ENCODE data around the gene CYSRT1. TPM values are rescaled to one million over a fixed set of nuclear protein-coding genes. Genes with fewer than 3 reads are reported as not detected.

The CYSRT1 gene
- total and polyA plus RNA-seq, 2 donors (not counting 1 experiment from before 2014, with no cell fraction given) = 0.22 to 0.51 TPM

DNA sequence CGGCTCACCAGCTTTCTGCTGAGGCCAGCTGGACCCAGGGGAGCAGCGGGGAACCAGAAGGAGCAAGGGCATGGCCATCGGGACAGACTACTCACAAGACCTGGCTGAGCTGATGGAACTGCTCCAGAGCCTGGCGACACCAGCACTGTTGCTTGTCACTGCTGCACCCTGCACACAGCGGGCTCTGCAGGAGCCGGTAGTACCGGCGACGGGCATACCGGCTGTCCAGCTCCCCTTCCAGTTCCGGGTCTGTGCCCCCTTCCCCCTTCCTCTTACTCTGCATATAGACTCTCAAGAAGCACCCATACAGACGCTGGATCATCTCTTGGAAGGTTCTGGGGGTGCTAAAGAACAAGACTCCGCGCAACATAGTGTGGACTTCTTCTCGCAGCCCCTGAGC is 37.6 kb upstream of the CYSRT1 start:
- peak overlapping the region; percentile 95 for H3K4me2 ChIP-seq (replicated peaks; ENCODE audit: low read depth, low read length, poor library complexity, severe bottlenecking)
- H3K9me3 ChIP-seq (ENCODE audit: control extremely low read depth in 1 of 3, control insufficient read depth in 2 of 3, insufficient read depth in 1 of 3, low read length in 2 of 3) = peaks cover 0 to 3% (median 0%) of the 10 kb centered on the region in 3 donors
- no peak for DNase-seq
- no peak for TF ChIP-seq EZH2 (IDR thresholded peaks at IDR 0.05; ENCODE audit: borderline replicate concordance, insufficient read depth, low read depth, low read length, poor library complexity, severe bottlenecking)
- TF ChIP-seq, protein P1, sequence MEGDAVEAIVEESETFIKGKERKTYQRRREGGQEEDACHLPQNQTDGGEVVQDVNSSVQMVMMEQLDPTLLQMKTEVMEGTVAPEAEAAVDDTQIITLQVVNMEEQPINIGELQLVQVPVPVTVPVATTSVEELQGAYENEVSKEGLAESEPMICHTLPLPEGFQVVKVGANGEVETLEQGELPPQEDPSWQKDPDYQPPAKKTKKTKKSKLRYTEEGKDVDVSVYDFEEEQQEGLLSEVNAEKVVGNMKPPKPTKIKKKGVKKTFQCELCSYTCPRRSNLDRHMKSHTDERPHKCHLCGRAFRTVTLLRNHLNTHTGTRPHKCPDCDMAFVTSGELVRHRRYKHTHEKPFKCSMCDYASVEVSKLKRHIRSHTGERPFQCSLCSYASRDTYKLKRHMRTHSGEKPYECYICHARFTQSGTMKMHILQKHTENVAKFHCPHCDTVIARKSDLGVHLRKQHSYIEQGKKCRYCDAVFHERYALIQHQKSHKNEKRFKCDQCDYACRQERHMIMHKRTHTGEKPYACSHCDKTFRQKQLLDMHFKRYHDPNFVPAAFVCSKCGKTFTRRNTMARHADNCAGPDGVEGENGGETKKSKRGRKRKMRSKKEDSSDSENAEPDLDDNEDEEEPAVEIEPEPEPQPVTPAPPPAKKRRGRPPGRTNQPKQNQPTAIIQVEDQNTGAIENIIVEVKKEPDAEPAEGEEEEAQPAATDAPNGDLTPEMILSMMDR (IDR thresholded peaks at IDR 0.05) = no peak
- H3K79me2 ChIP-seq (ENCODE audit: control insufficient read depth, insufficient read depth, low read length) = peaks cover 71% of the 10 kb centered on the region
- peaks cover 0 to 56% of the 10 kb centered on the region in 2 experiments for H3K36me3 ChIP-seq (replicated peaks in 1 of 2; ENCODE audit: control extremely low read depth in 1 of 2, control insufficient read depth in 1 of 2, extremely low read depth in 1 of 2, insufficient read depth in 2 of 2, low read length in 1 of 2)
- 86% methylated on average over 15 of the region's 15 CpGs for WGBS (ENCODE audit: insufficient coverage)
- no peak overlapping the region for H2AFZ ChIP-seq (ENCODE audit: insufficient read depth, low read depth, low read length, poor library complexity, severe bottlenecking)
- peak overlapping the region in 1 of 2 donors; percentile 90 for H3K27ac ChIP-seq (ENCODE audit: low read length in 2 of 2)
- peak overlapping the region; percentile 94 for H3K9ac ChIP-seq (ENCODE audit: low read length)
- Mint-ChIP-seq H3K4me1 (peaks cover 36% of the 10 kb centered on the region), H3K27ac (peak overlapping the region; percentile 95), H3K9me3 (ENCODE audit: insufficient read depth) (no peaks in the 10 kb centered on the region), H3K4me3 (peak overlapping the region; percentile 96), H3K27me3 (no peaks in the 10 kb centered on the region)
- POLR2A ChIA-PET = interaction anchor here (0.5 to 2.7 kb wide), 4 partner anchors 11 to 188 kb away, joined by 3 to 21 read pairs (median 12); partner anchors contain the start of gene RNF208
- H3K4me3 ChIP-seq (ENCODE audit: control extremely low read depth in 1 of 5, extremely low read depth in 1 of 5, insufficient read depth in 1 of 5, low read depth in 2 of 5, low read length in 4 of 5) = peak overlapping the region; percentile 50 to 99 (median 98)
- H4K20me1 ChIP-seq (ENCODE audit: control insufficient read depth, insufficient read depth, low read length, poor library complexity, severe bottlenecking) = peaks cover 66% of the 10 kb centered on the region
- H3K4me1 ChIP-seq (ENCODE audit: control insufficient read depth in 2 of 2, insufficient read depth in 2 of 2, low read length in 2 of 2) = peaks cover 26 to 40% of the 10 kb centered on the region in 2 donors
- H3K27me3 ChIP-seq (replicated peaks in 1 of 4; ENCODE audit: control extremely low read depth in 1 of 4, control insufficient read depth in 3 of 4, insufficient read depth in 4 of 4, low read length in 3 of 4) = no peaks in the 10 kb centered on the region
- no peak for ATAC-seq (ENCODE audit: low read depth)
- CTCF ChIA-PET = interaction anchor here (2.8 to 4.0 kb wide), 3 partner anchors 15 to 50 kb away, joined by 13 to 42 read pairs (median 22); partner anchors contain the start of genes CYSRT1, RNF224 and TPRN
- intact Hi-C loops (cut with micrococcal nuclease) = loop anchor here (5.0 kb wide), 1 partner anchor 60 kb away; no protein-coding TSS in a partner anchor

DNA sequence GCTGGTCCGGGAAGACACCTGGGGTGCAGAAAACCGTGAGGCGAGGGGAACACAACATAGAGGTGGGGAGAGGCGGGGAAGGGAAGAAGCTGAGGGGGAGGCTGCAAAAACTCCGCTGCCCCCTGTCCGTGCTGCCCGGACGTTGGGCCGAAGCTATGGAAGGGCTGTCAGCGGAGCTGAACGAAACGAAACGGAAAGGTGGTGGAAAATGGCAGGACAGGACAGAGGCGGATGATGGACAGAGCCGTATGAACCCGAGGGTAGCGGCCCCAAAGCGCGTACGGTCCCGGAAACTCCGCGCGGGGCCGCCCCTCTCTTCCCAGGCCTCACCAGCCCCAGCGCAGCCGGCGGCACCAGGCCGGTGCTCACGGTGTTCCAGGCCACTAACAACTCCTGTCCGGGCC is 36.9 kb upstream of the CYSRT1 start:
- Mint-ChIP-seq H3K4me1 (peaks cover 36% of the 10 kb centered on the region), H3K4me3 (peak overlapping the region; percentile 96), H3K27me3 (no peaks in the 10 kb centered on the region), H3K9me3 (ENCODE audit: insufficient read depth) (no peaks in the 10 kb centered on the region), H3K27ac (peak overlapping the region; percentile 95)
- Histone ChIP-seq H3K27me3 (replicated peaks in 1 of 4; ENCODE audit: control extremely low read depth in 1 of 4, control insufficient read depth in 3 of 4, insufficient read depth in 4 of 4, low read length in 3 of 4) (no peaks in the 10 kb centered on the region), H3K9ac (ENCODE audit: low read length) (peak overlapping the region; percentile 94), H3K4me2 (replicated peaks; ENCODE audit: low read depth, low read length, poor library complexity, severe bottlenecking) (peak overlapping the region; percentile 95), H3K27ac (ENCODE audit: low read length in 2 of 2) (peak overlapping the region; percentile 78 to 90), H3K79me2 (ENCODE audit: control insufficient read depth, insufficient read depth, low read length) (peaks cover 78% of the 10 kb centered on the region), H2AFZ (ENCODE audit: insufficient read depth, low read depth, low read length, poor library complexity, severe bottlenecking) (peak overlapping the region; percentile 88), H3K9me3 (ENCODE audit: control extremely low read depth in 1 of 3, control insufficient read depth in 2 of 3, insufficient read depth in 1 of 3, low read length in 2 of 3) (peaks cover 0 to 3% (median 0%) of the 10 kb centered on the region in 3 donors), H4K20me1 (ENCODE audit: control insufficient read depth, insufficient read depth, low read length, poor library complexity, severe bottlenecking) (peaks cover 61% of the 10 kb centered on the region), H3K36me3 (replicated peaks in 1 of 2; ENCODE audit: control extremely low read depth in 1 of 2, control insufficient read depth in 1 of 2, extremely low read depth in 1 of 2, insufficient read depth in 2 of 2, low read length in 1 of 2) (peaks cover 0 to 49% of the 10 kb centered on the region in 2 experiments), H3K4me3 (ENCODE audit: control extremely low read depth in 1 of 5, extremely low read depth in 1 of 5, insufficient read depth in 1 of 5, low read depth in 2 of 5, low read length in 4 of 5) (peak overlapping the region; percentile 50 to 99 (median 98)), H3K4me1 (ENCODE audit: control insufficient read depth in 2 of 2, insufficient read depth in 2 of 2, low read length in 2 of 2) (peaks cover 26 to 40% of the 10 kb centered on the region in 2 donors)
- POLR2A ChIA-PET = interaction anchor here (1.1 to 2.7 kb wide), 6 partner anchors 11 to 89 kb away, joined by 3 to 21 read pairs (median 8); partner anchors contain the start of genes RNF208 and TOR4A
- ATAC-seq (ENCODE audit: low read depth) (no peak), DNase-seq (no peak)
- under 1% methylated on average over 30 of the region's 31 CpGs for WGBS (ENCODE audit: insufficient coverage)
- CTCF ChIA-PET = interaction anchor here (1.1 to 4.0 kb wide), 8 partner anchors 9 to 99 kb away, joined by 3 to 42 read pairs (median 8); partner anchors contain the start of genes CYSRT1, RNF224, TPRN and TUBB4B
- TF ChIP-seq, protein P1 (IDR thresholded peaks at IDR 0.05) = no peak
- TF ChIP-seq EZH2 (IDR thresholded peaks at IDR 0.05; ENCODE audit: borderline replicate concordance, insufficient read depth, low read depth, low read length, poor library complexity, severe bottlenecking) = no peak
- intact Hi-C loops (cut with micrococcal nuclease) = loop anchor here (1.0 to 5.0 kb wide), 6 partner anchors 12 to 61 kb away; partner anchors contain the start of genes NDOR1, RNF224, TMEM203 and TPRN
